COLO668 (cell line): ENCODE data around the gene E2F8.
"Not testable (repeated sequence)": the region's sequence is repeated elsewhere in the genome, so short reads cannot be mapped to it uniquely, and the experiment has no call there.

ENCODE experiments used
- DNase-seq: peaks from one replicate; lab custom pipeline; 2025; ENCODE audit not compliant: unreplicated experiment; lab: John Stamatoyannopoulos, UW

E2F8 gene

GRCh38 chr11:19240420-19241259, at the start of gene E2F8:
E2F8 (minus strand) TSS chr11:19240945; CDS start chr11:19240121, 824 bp downstream.
- DNase-seq, result peak; percentile 96

DNA sequence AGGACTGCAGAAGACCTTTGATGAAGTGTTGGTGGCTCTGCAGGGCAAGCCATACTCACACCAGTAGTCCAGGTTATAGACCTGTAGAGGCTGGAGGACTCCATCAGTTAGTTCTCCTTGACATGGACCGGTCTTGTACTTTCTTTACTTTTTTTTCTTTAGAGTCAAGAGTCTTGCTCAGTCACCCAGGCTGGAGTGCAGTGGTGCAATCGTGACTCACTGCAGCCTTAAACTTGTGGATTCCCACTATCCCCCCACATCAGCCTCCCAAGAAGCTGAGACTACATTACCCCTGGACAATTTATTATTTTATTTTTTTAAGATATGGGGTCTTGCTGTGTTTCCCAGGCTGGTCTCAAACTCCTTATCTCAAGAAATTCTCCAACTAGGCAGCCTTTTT, 49.6 kb upstream of the E2F8 start:
- DNase-seq, result no peak

DNA sequence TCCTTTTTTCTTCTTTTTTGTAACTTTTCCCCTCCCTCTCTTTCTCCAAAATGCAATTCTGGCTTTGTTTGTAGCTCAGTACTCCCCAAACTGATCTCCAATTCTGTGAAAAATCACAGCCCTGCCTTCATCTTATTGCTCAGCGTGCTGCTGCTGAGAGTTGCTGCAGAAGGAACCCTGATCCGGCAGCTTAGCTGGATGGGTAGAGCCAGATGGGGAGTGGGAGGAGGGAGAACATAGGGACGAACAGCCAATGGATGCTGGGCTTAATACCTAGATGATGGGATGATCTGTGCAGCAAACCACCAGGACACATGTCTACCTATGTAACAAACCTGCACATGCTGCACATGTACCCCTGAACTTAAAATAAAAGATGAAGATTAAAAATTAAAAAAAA, 47.5 kb upstream of the E2F8 start:
- DNase-seq, result no peak

GRCh38 chr11:19286411-19286810, 45.7 kb upstream of the E2F8 start:
- no peak for DNase-seq

- no peak for DNase-seq
Measured at GRCh38 chr11:19284881-19285280, 44.1 kb upstream of the E2F8 start.

GRCh38 chr11:19283991-19284390, 43.2 kb upstream of the E2F8 start:
- DNase-seq, result no peak

DNA sequence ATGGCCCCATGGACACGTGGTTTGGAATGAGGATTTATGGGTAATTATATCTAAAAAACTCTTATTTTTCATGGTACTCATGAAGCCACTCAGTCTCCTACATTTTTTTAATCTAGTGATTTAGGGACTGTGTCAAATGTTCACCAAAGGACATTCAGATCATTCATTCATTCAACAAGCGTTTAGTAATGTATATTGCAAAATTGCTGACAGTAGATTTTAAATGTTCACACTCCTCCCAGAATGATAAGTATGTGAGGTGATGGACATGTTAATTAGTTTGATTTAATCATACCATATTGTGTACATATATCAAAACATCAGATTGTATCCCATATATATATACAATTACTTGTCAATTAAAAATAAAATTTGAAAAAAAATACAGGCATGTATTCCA, 40.8 kb upstream of the E2F8 start:
- DNase-seq, result no peak

- no peak for DNase-seq
Measured at GRCh38 chr11:19281041-19281440, 40.3 kb upstream of the E2F8 start.

DNA sequence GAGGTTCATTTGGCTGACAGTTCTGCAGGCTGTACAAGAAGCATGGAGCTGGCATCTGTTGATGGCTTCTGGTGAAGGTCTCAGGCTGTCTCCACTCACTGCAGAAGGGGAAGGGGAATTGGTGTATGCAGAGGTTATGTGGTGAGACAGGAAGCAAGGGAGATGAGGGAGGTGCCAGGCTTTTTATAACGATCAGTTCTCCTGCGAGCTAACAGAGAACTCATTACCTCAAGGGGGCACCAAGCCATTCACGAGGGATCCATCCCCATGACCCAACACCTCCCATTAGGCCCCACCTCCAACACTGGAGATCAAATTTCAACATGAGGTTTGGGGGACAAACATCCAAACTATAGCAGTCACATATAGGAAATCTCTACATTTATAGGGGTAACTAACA, 38.7 kb upstream of the E2F8 start:
- DNase-seq, result no peak

DNA sequence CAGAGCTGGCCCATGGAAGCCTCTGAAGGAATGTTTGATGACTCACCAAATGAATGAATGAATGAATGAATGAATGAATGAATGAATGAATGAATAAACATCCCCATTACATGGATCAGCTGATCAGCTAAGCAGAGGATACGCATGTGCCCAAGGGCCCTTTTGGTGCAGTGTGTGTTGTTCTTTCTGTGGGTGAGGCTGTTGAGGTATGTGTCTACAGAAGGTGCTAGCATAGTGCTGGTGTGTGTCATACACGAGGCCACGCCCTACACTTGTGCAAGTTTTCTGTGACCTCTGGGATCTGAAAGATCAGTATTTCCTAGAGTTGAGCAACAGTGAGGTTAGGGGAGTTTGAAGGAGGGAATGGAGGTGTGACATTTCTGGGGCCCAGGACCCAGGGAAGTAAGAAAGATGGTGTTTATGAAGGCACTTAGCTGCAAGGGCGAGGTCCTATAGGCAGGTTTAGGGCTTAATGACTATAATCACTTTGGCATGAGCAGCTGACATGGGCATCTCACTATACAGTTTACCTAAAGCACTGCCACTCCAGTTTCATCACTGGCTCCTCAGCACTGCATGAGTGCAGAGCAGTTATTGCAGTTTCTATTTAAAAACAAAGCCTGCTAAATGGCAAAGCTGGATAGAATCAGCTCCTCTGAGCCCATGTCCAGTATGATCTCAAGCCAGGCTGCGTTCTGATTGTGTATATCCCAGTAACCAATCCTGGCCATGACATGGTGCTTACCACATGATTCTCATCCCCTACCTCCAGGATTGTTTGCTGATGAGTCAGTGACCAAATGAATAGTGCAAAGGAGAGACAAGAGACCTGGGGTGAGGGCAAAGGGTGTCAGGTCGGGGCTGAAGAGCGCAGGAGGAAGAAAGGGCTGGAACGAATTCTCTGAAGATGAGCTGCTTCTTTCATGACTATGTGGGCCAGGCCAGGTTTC, 36.4 kb upstream of the E2F8 start:
- DNase-seq, result no peak

DNA sequence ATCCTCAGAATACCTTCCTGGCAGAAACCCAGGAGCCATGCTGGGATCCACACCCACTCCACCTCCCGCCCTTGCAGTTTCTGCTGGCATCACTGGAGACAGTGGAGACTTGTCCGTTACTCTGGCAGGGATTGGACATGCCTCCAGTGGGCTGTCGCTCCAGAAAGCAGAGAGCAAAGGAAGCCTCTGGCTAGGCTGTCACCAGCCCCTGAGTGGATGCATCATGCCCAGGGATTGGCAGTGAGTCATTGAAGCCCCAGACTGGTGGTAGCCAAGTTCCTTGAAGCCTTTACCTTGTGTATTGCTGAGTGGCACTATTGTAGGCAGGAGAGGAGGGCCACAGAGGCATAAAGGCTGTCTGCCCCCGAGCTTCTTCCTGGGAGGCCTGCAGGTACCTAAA, 34.8 kb upstream of the E2F8 start:
- DNase-seq, result no peak

GRCh38 chr11:19273219-19273618, 32.5 kb upstream of the E2F8 start:
- not testable (repeated sequence) for DNase-seq

DNA sequence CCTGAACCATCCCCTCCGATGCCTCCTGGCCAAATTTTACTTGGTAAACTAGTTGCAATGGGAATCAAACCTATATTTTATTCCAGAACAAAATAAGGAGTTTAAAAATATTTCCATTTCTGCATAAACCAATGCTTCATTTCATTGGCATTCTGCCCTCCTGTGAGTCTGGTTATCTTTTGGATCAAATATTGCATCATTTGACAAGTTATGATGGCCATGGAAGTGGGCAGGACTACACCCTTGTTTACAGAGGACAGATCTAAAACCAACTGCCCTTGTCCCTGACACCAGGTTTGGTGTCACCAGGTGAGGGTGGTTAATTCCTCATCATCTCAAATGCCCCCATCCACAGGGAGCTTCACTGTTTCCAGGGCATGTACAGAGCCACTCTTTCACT, 28.2 kb upstream of the E2F8 start:
- no peak for DNase-seq

DNA sequence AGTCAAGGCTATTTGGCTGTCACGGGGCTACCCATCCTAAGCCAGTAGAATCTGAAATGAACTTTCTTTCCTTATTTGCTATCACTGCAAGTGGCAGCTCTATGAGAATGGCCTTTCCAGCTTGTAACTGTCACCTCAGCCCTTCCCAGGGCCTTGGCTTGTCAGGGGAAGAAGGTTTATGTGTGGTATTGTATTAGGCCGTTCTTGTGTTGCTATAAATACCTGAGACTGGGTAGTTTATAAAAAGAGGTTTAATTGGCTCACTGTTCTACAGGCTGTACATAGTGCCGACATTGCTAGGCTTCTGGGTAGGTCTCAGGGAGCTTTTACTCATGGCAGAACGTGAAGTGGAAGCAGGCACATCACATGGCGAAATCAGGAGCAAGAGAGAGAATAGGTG, 26.8 kb upstream of the E2F8 start:
- no peak for DNase-seq

GRCh38 chr11:19263333-19263732, 22.6 kb upstream of the E2F8 start:
- no peak for DNase-seq

- DNase-seq, result peak; percentile 69
Measured at GRCh38 chr11:19259487-19260345, 19.0 kb upstream of the E2F8 start.

GRCh38 chr11:19258641-19259230, 18.0 kb upstream of the E2F8 start:
- DNase-seq, result peak; percentile 85

DNA sequence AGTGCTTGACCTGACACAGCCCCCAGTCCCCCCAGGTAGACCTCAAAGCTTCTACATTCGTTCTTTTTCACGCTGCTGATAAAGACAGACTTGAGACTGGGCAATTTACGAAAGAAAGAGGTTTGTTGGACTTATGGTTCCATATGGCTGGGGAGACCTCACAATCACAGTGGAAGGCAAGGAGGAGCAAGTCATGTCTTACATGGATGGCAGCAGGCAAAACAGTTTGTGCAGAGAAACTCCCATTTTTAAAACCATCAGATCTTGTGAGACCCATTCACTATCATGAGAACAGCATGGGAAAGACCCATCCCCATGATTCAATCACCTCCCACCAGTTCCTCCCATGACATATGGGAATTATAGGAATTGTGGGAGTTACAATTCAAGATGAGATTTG, 13.7 kb upstream of the E2F8 start:
- DNase-seq, result not testable (repeated sequence)

- no peak for DNase-seq
Measured at GRCh38 chr11:19253817-19254216, 13.1 kb upstream of the E2F8 start.

GRCh38 chr11:19253153-19253745, 12.5 kb upstream of the E2F8 start:
- peak; percentile 70 for DNase-seq
